ENCODE data around the gene AKNA. TPM values are rescaled to one million over a fixed set of nuclear protein-coding genes. Genes with fewer than 3 reads are reported as not detected.
"Not testable (repeated sequence)": the region's sequence is repeated elsewhere in the genome, so short reads cannot be mapped to it uniquely, and the experiment has no call there.

The AKNA gene
- total RNA-seq, 3 donors from 2014 or later: 29.3 to 45.1 (median 44.9) TPM

DNA sequence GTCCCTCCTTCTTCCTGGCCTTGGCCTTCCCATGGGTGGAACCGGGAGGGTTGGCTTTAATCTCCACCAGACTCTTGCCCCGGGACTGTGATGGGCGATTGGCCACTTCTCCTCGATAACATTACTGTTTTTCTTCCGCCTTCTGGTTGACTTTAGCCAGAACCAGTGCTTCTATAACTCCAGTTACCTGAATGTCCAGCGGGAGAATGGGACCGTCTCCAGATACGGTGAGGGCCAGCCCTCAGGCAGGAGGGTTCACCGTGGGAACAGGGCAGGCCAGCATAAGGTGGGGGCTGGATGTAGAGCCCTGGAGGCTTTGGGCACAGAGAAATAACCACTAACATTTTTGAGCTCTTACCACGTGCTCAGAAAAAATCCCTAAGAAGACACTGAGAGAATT lies 57.1 kb downstream of the AKNA start:
- intact Hi-C loops (cut with DNase I, micrococcal nuclease): loop anchor here in 1 of 2 donors (10.0 kb wide), 1 partner anchor 324 kb away; the partner anchor contains the start of gene TEX53
- TF ChIP-seq, protein P1, sequence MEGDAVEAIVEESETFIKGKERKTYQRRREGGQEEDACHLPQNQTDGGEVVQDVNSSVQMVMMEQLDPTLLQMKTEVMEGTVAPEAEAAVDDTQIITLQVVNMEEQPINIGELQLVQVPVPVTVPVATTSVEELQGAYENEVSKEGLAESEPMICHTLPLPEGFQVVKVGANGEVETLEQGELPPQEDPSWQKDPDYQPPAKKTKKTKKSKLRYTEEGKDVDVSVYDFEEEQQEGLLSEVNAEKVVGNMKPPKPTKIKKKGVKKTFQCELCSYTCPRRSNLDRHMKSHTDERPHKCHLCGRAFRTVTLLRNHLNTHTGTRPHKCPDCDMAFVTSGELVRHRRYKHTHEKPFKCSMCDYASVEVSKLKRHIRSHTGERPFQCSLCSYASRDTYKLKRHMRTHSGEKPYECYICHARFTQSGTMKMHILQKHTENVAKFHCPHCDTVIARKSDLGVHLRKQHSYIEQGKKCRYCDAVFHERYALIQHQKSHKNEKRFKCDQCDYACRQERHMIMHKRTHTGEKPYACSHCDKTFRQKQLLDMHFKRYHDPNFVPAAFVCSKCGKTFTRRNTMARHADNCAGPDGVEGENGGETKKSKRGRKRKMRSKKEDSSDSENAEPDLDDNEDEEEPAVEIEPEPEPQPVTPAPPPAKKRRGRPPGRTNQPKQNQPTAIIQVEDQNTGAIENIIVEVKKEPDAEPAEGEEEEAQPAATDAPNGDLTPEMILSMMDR (IDR thresholded peaks at IDR 0.05): no peak
- no peak for ATAC-seq
- Histone ChIP-seq H3K36me3 (ENCODE audit: low read depth) (no peaks in the 10 kb centered on the region), H3K4me1 (ENCODE audit: low read depth) (no peaks in the 10 kb centered on the region), H3K4me3 (no peak overlapping the region), H3K9me3 (no peaks in the 10 kb centered on the region)
- DNase-seq: peak in 1 of 3 donors; percentile 25

DNA sequence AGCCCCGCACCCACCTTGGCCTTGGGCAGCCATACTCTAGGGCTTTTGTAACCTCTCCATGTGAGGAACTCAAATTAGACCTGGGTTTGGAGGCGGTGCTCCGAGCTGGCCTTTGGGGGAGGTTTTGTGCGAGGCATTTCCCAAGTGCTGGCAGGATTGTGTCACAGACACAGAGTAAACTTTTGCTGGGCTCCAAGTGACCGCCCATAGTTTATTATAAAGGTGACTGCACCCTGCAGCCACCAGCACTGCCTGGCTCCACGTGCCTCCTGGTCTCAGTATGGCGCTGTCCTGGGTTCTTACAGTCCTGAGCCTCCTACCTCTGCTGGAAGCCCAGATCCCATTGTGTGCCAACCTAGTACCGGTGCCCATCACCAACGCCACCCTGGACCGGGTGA lies 58.2 kb downstream of the AKNA start, which contains the start of gene ORM2:
TSS of gene ORM2 (plus strand) at position 245 of the 398 bp plus-strand sequence. CDS start at position 281, 36 bp downstream.
- DNase-seq; H3K9me3 ChIP-seq; H3K4me3 ChIP-seq; H3K4me1 ChIP-seq (ENCODE audit: low read depth); H3K36me3 ChIP-seq (ENCODE audit: low read depth); ATAC-seq: not testable (repeated sequence)
- intact Hi-C loops (cut with DNase I, micrococcal nuclease): loop anchor here in 1 of 2 donors (10.0 kb wide), 1 partner anchor 325 kb away; the partner anchor contains the start of gene TEX53

DNA sequence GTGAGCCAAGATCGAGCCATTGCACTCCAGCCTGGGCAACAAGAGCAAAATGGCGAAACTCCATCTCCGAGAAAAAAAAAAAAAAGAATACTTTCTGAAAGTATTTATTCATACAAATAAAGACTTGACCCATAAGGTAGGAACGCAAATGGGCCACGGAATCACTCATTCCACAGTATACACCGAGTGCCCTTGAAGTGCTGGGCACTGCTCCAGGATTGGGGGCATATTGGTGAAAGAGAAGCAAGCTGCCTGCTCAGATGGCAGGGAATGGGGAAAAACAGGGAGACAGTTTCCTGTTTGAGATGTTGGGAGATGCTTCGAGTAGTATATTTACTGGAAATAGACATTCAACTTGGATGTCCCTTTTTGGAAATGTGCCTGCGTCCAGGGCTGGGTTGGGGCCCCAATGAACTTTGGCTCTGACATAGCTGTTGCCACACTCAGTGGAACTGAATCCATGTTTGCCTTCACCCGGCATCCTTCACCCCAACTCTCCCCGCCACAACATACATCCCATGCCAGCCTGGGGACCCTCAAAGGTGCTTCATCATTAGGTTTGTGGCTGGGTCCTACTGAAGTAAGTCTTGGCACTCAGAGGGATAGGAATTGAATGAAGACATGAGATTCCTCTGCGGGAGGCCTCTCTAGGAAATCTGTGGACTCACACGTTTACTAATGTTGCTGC lies 58.7 kb downstream of the AKNA start:
- H3K9me3 ChIP-seq; H3K4me3 ChIP-seq; intact Hi-C loops (cut with DNase I, micrococcal nuclease); H3K4me1 ChIP-seq (ENCODE audit: low read depth); ATAC-seq; H3K36me3 ChIP-seq (ENCODE audit: low read depth): not testable (repeated sequence)
- DNase-seq: peak in 1 of 3 donors; percentile 22

DNA sequence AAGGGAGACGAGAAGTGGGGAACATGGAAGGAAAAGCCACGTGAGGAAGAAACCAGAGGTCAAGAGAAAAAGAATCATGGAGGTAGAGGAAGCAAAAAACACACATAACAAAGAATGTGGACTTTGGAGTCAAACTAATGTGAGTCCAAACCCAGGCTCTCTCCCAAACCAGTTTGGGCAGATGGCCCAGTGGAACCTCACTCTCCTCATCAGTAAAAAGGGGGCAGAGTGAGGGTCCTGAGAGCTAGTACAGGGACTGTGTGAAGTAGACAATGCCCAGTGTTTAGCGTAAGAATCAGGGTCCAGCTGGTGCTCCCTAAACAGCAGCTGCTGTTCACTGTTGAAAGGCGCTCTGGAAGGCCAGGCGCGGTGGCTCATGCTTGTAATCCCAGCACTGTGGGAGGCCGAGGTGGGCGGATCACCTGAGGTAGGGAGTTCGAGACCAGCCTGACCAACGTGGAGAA lies 59.4 kb downstream of the AKNA start:
- intact Hi-C loops (cut with DNase I, micrococcal nuclease); H3K4me1 ChIP-seq (ENCODE audit: low read depth); H3K36me3 ChIP-seq (ENCODE audit: low read depth); ATAC-seq; H3K4me3 ChIP-seq; H3K9me3 ChIP-seq: not testable (repeated sequence)
- peak in 1 of 3 donors; percentile 22 for DNase-seq

DNA sequence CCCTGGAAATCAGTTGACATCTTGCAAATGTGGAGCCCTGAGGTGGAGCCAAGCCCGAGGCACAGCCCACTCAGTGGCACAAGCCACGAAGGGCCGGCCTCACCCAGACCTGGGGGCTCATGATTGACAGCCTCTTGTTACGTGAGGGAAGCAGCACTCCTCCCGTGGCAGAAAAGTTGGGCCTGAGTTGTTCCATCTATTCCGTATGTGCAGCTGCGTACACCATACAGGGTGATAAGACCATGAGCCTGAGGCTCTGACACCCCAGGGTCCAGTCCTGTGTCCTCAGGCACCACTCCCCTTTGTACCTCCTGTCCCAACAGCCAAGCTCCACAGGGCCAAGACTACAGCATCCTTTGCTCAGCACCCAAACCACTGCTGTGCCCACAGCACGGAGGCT lies 60.0 kb downstream of the AKNA start:
- no peaks in the 10 kb centered on the region for H3K4me1 ChIP-seq (ENCODE audit: low read depth)
- intact Hi-C loops (cut with DNase I, micrococcal nuclease): no loop called here
- peak in 2 of 3 donors; percentile 5 to 18 for DNase-seq
- no peaks in the 10 kb centered on the region for H3K9me3 ChIP-seq
- no peak for ATAC-seq
- H3K36me3 ChIP-seq (ENCODE audit: low read depth): no peaks in the 10 kb centered on the region
- H3K4me3 ChIP-seq: no peak overlapping the region
- TF ChIP-seq, protein P1 (IDR thresholded peaks at IDR 0.05): no peak

DNA sequence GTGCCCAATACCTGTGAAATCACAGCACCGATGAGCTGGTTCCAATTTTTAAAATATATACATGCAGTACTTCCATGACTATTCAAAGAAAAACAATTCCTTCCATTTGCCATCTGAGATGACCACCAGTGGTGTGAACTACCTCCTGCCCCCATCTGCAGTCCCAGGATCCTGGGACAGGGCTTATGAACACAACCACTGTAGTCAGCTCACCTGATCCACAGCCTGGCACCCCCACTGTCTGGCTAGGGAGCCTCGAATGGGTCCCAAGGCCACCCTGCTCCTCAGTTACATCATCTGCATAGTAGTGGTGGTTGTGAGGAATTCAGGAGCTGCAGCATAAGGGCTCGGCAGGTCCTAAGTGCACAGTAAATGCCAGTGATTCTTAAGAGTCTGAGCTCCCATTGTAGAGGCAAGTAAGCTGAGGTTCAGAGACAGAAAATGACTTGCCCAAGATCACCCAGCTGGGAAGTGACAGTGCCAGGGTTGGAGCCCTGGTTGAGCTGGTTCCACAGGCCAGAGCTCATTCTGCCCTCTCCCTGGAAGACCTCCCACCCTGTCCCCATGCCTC lies 62.0 kb downstream of the AKNA start:
- intact Hi-C loops (cut with DNase I, micrococcal nuclease); ATAC-seq; H3K36me3 ChIP-seq (ENCODE audit: low read depth); H3K4me3 ChIP-seq; H3K9me3 ChIP-seq; H3K4me1 ChIP-seq (ENCODE audit: low read depth): not testable (repeated sequence)
- peak in 2 of 3 donors; percentile 10 to 11 for DNase-seq

DNA sequence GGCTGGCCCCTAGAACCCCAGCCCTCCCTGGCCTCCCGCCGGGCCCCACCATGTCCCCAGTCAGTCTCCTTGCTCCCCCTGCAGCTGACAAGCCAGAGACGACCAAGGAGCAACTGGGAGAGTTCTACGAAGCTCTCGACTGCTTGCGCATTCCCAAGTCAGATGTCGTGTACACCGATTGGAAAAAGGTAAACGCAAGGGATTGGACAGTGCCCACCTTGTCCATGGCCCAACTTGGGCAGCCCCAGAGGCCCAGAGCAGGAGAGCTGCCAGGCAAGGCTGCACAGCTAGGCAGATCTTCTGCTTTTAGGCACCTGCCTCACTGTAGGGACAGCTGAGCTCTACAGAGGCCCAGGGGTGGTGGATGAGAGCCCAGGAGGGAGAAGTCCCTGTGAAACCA lies 62.8 kb downstream of the AKNA start:
- intact Hi-C loops (cut with DNase I, micrococcal nuclease); H3K4me3 ChIP-seq; H3K4me1 ChIP-seq (ENCODE audit: low read depth); H3K9me3 ChIP-seq; H3K36me3 ChIP-seq (ENCODE audit: low read depth): not testable (repeated sequence)
- ATAC-seq (peak; percentile 10), DNase-seq (peak in 1 of 3 donors; percentile 8)

DNA sequence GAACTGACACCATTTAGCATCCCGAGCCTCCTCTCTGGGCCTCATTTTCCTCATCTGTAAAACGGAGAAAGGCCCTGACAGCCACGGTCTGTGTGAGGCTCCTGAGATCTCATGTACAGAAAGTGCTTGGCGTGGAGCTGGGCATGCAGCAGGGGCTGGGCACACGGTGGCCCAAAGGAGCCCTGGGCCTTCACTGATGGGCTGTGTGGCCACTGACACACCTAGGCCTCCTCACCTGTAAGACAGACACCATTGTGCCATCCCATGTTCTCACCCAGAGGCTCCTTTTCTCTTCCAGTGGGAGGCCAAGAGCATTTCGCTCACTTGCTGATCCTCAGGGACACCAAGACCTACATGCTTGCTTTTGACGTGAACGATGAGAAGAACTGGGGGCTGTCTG lies 63.3 kb downstream of the AKNA start:
- no peak overlapping the region for H3K4me3 ChIP-seq

DNA sequence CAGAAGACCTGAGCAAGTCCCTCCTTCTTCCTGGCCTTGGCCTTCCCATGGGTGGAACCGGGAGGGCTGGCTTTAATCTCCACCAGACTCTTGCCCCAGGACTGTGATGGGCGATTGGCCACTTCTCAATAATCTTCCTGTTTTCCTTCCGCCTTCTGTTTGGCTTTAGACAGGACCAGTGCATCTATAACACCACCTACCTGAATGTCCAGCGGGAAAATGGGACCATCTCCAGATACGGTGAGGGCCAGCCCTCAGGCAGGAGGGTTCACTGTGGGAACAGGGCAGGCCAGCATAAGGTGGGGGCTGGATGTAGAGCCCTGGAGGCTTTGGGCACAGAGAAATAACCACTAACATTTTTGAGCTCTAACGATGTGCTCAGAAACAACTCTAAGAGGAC lies 63.9 kb downstream of the AKNA start:
- H3K9me3 ChIP-seq; H3K4me3 ChIP-seq; H3K36me3 ChIP-seq (ENCODE audit: low read depth); DNase-seq; intact Hi-C loops (cut with DNase I, micrococcal nuclease); H3K4me1 ChIP-seq (ENCODE audit: low read depth); ATAC-seq: not testable (repeated sequence)

More for the DNA sequence above, 63.3 kb downstream of the AKNA start:
- DNase-seq (peak in 1 of 3 donors; percentile 14), ATAC-seq (no peak)
- TF ChIP-seq, protein P1 (IDR thresholded peaks at IDR 0.05): no peak
- Histone ChIP-seq H3K36me3 (ENCODE audit: low read depth) (no peaks in the 10 kb centered on the region), H3K9me3 (no peaks in the 10 kb centered on the region), H3K4me1 (ENCODE audit: low read depth) (no peaks in the 10 kb centered on the region)
- intact Hi-C loops (cut with DNase I, micrococcal nuclease): no loop called here

DNA sequence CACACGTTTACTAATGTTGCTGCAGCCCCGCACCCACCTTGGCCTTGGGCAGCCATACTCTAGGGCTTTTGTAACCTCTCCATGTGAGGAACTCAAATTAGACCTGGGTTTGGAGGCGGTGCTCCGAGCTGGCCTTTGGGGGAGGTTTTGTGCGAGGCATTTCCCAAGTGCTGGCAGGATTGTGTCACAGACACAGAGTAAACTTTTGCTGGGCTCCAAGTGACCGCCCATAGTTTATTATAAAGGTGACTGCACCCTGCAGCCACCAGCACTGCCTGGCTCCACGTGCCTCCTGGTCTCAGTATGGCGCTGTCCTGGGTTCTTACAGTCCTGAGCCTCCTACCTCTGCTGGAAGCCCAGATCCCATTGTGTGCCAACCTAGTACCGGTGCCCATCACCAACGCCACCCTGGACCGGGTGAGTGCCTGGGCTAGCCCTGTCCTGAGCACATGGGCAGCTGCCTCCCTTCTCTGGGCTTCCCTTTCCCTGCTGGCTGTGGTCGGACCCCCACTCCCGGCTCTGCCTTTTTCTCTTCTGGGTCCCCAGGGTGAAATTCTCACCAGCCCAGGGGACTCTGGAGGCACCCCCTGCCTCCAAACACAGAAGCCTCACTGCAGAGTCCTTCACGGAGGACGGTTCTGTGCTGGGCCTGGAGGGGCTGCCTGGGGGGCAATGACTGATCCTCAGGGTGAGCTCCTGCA lies 64.8 kb downstream of the AKNA start, which contains the start of gene ORM1:
TSS of gene ORM1 (plus strand) at position 268 of the 701 bp plus-strand sequence. CDS start at position 304, 36 bp downstream.
- peak; percentile 30 for ATAC-seq
- intact Hi-C loops (cut with DNase I, micrococcal nuclease); H3K9me3 ChIP-seq; H3K4me1 ChIP-seq (ENCODE audit: low read depth); H3K36me3 ChIP-seq (ENCODE audit: low read depth); H3K4me3 ChIP-seq: not testable (repeated sequence)
- peak in 1 of 3 donors; percentile 8 for DNase-seq
